Measurements from ENCODE around the gene EDC3. TPM values are rescaled to one million over a fixed set of nuclear protein-coding genes. Genes with fewer than 3 reads are reported as not detected.
A peak's percentile ranks its signal among the peaks of the same experiment; 100 is the strongest.
"Not testable (repeated sequence)": the region's sequence is repeated elsewhere in the genome, so short reads cannot be mapped to it uniquely, and the experiment has no call there.

EDC3 gene
- total RNA-seq, 4 donors from 2014 or later, result 14.4 to 18.8 (median 17.2) TPM

- TF ChIP-seq CTCF (IDR thresholded peaks at IDR 0.05), result no peak
- no peak for TF ChIP-seq EP300 (IDR thresholded peaks at IDR 0.05)
- no peak for TF ChIP-seq POLR2A (IDR thresholded peaks at IDR 0.05)
- no peak overlapping the region for H3K27ac ChIP-seq
- no peak overlapping the region for H3K4me3 ChIP-seq
- WGBS, 2 donors, result 70 to 74% methylated on average over 6 of the region's 6 CpGs
- no peaks in the 10 kb centered on the region for H3K9me3 ChIP-seq
- no peaks in the 10 kb centered on the region for H3K27me3 ChIP-seq
- H3K4me1 ChIP-seq, result no peaks in the 10 kb centered on the region
- H3K36me3 ChIP-seq, result peaks cover 0 to 100% (median 39%) of the 10 kb centered on the region in 3 donors
- DNase-seq (ENCODE audit: low spot score in 2 of 2), result no peak
Measured at GRCh38 chr15:74630284-74631086, 65.3 kb downstream of the EDC3 start.

- H3K36me3 ChIP-seq, result peaks cover 0 to 100% (median 47%) of the 10 kb centered on the region in 3 donors
- DNase-seq (ENCODE audit: low spot score in 2 of 2); H3K27ac ChIP-seq; H3K9me3 ChIP-seq; H3K4me1 ChIP-seq; H3K4me3 ChIP-seq; H3K27me3 ChIP-seq: not testable (repeated sequence)
- WGBS, 2 donors, result 63 to 77% methylated on average over 6 to 10 of the region's 10 CpGs
Measured at GRCh38 chr15:74629696-74630095, 66.1 kb downstream of the EDC3 start.

- DNase-seq (ENCODE audit: low spot score in 2 of 2), result no peak
- WGBS, 2 donors, result 42 to 54% methylated on average over 4 to 5 of the region's 5 CpGs
- Histone ChIP-seq H3K9me3 (no peaks in the 10 kb centered on the region), H3K4me1 (no peaks in the 10 kb centered on the region), H3K27me3 (no peaks in the 10 kb centered on the region), H3K4me3 (no peak overlapping the region), H3K27ac (no peak overlapping the region), H3K36me3 (peaks cover 0 to 100% (median 52%) of the 10 kb centered on the region in 3 donors)
- no peak for TF ChIP-seq EP300 (IDR thresholded peaks at IDR 0.05)
- TF ChIP-seq POLR2A (IDR thresholded peaks at IDR 0.05), result no peak
- no peak for TF ChIP-seq CTCF (IDR thresholded peaks at IDR 0.05)
Measured at GRCh38 chr15:74628949-74629348, 66.9 kb downstream of the EDC3 start.

GRCh38 chr15:74628199-74628598, 67.6 kb downstream of the EDC3 start:
- H3K9me3 ChIP-seq, result no peaks in the 10 kb centered on the region
- no peak overlapping the region for H3K27ac ChIP-seq
- 65 to 69% methylated on average over 3 of the region's 3 CpGs for WGBS, 2 donors
- H3K27me3 ChIP-seq, result no peaks in the 10 kb centered on the region
- DNase-seq (ENCODE audit: low spot score in 2 of 2), result no peak
- no peak overlapping the region for H3K4me3 ChIP-seq
- peaks cover 4 to 100% (median 53%) of the 10 kb centered on the region in 3 donors for H3K36me3 ChIP-seq
- no peaks in the 10 kb centered on the region for H3K4me1 ChIP-seq
- TF ChIP-seq CTCF (IDR thresholded peaks at IDR 0.05) (no peak), EP300 (IDR thresholded peaks at IDR 0.05) (no peak), POLR2A (IDR thresholded peaks at IDR 0.05) (no peak)

- TF ChIP-seq EP300 (IDR thresholded peaks at IDR 0.05) (no peak), CTCF (IDR thresholded peaks at IDR 0.05) (no peak), POLR2A (IDR thresholded peaks at IDR 0.05) (no peak)
- no peak for DNase-seq (ENCODE audit: low spot score in 2 of 2)
- Histone ChIP-seq H3K4me3 (no peak overlapping the region), H3K36me3 (peaks cover 4 to 100% (median 53%) of the 10 kb centered on the region in 3 donors), H3K27me3 (no peaks in the 10 kb centered on the region), H3K27ac (peak overlapping the region in 1 of 4 donors; percentile 45), H3K9me3 (no peaks in the 10 kb centered on the region), H3K4me1 (no peaks in the 10 kb centered on the region)
- 71 to 74% methylated on average over 4 to 5 of the region's 5 CpGs for WGBS, 2 donors
Measured at GRCh38 chr15:74627766-74628165, 68.1 kb downstream of the EDC3 start.
